ENCODE data around the gene JAML.

DNA sequence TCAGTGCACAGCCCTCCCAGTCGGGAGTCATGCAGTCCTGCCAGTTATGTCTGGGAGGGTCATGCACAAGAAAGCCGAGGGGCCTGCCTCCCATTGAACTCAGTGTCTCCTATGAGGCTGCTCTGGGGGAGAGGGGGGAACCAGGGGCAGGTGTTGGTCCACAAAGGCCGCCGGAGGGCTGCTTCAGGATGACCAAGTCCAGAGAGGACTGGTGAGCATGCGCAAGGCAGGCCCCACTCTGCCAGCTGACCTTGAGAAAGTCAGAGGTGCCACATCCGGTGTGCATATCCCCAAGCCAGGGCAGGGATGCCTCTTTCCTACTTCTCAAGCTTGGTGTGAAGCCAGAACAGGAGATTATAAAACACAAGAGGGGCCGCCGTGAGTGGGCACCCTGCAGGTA is 76.6 kb downstream of the JAML start:
- TF ChIP-seq, protein P1, sequence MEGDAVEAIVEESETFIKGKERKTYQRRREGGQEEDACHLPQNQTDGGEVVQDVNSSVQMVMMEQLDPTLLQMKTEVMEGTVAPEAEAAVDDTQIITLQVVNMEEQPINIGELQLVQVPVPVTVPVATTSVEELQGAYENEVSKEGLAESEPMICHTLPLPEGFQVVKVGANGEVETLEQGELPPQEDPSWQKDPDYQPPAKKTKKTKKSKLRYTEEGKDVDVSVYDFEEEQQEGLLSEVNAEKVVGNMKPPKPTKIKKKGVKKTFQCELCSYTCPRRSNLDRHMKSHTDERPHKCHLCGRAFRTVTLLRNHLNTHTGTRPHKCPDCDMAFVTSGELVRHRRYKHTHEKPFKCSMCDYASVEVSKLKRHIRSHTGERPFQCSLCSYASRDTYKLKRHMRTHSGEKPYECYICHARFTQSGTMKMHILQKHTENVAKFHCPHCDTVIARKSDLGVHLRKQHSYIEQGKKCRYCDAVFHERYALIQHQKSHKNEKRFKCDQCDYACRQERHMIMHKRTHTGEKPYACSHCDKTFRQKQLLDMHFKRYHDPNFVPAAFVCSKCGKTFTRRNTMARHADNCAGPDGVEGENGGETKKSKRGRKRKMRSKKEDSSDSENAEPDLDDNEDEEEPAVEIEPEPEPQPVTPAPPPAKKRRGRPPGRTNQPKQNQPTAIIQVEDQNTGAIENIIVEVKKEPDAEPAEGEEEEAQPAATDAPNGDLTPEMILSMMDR (CRISPR knock-in tag; IDR thresholded peaks at IDR 0.05), result no peak
- TF ChIP-seq ZNF83 (CRISPR knock-in tag; IDR thresholded peaks at IDR 0.05; ENCODE audit: borderline replicate concordance) (no peak), NPAS2 (CRISPR knock-in tag; IDR thresholded peaks at IDR 0.05; ENCODE audit: borderline replicate concordance) (no peak), ZFP36 (IDR thresholded peaks at IDR 0.05; ENCODE audit: borderline replicate concordance, low read depth, low read length, partially characterized antibody) (no peak)
